Loucy (cell line): ENCODE measurements around the gene TBL1XR1.

Source experiments
- CTCF ChIP-seq: fragments of 200-600 bp; sonication (generic); conservative IDR thresholded peaks from 2 replicates; pipeline ENCODE4 v1.5.1; 2014; ENCODE audit warnings: mild to moderate bottlenecking, antibody characterized with exemption, low read length
- EZH2phosphoT487 ChIP-seq: fragments of 200-600 bp; IDR thresholded peaks from 2 replicates; pipeline ENCODE4 v1.6.1; 2018; ENCODE audit warnings: antibody characterized with exemption, mild to moderate bottlenecking, moderate library complexity, borderline replicate concordance

DNA sequence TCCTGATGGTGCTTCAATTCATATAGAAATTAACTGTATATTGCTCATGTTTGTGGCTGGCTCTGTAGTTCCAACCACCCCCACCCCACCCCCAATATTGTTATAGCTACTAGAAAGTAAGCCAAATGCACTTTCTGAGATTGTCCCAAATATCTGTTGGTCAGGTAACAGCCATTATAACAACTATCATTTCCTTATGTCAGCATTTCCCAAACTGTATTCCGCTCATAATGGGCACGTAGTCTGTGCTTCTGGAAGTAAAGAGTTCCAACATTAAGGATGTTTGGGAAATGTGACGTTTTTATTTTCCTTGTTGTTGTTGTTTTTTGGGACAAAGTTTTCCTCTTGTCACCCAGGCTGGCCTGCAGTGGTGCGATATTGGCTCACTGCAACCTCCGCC is 12.2 kb upstream of the TBL1XR1 start:
- TF ChIP-seq CTCF (no peak), EZH2phosphoT487 (no peak)
